ENCODE results near the gene LRP5.
"Not testable (repeated sequence)": the region's sequence is repeated elsewhere in the genome, so short reads cannot be mapped to it uniquely, and the experiment has no call there.

Gene LRP5

GRCh38 chr11:68423481-68423880 is 111.1 kb downstream of the LRP5 start:
- no peak for DNase-seq (ENCODE audit: low read depth)

GRCh38 chr11:68424101-68424632 is 111.8 kb downstream of the LRP5 start:
- no peak for DNase-seq (ENCODE audit: low read depth)

- no peak for DNase-seq (ENCODE audit: low read depth)
Measured at GRCh38 chr11:68424981-68425865, 112.8 kb downstream of the LRP5 start.

GRCh38 chr11:68425866-68426380 is 113.5 kb downstream of the LRP5 start:
- no peak for DNase-seq (ENCODE audit: low read depth)

- no peak for DNase-seq (ENCODE audit: low read depth)
Measured at GRCh38 chr11:68429661-68430060, 117.3 kb downstream of the LRP5 start.

GRCh38 chr11:68430384-68430783 is 118.0 kb downstream of the LRP5 start:
- DNase-seq (ENCODE audit: low read depth) = no peak

- no peak for DNase-seq (ENCODE audit: low read depth)
Measured at GRCh38 chr11:68430801-68431200, 118.4 kb downstream of the LRP5 start.

GRCh38 chr11:68431984-68432645 is 119.7 kb downstream of the LRP5 start:
- DNase-seq (ENCODE audit: low read depth) = no peak

GRCh38 chr11:68432874-68433273 is 120.5 kb downstream of the LRP5 start:
- no peak for DNase-seq (ENCODE audit: low read depth)

- no peak for DNase-seq (ENCODE audit: low read depth)
Measured at GRCh38 chr11:68433541-68433940, 121.2 kb downstream of the LRP5 start.

GRCh38 chr11:68434159-68434558 is 121.8 kb downstream of the LRP5 start:
- not testable (repeated sequence) for DNase-seq (ENCODE audit: low read depth)

GRCh38 chr11:68436162-68436888 is 123.9 kb downstream of the LRP5 start:
- no peak for DNase-seq (ENCODE audit: low read depth)

GRCh38 chr11:68436985-68437926 is 124.9 kb downstream of the LRP5 start:
- no peak for DNase-seq (ENCODE audit: low read depth)

GRCh38 chr11:68437927-68438657 is 125.7 kb downstream of the LRP5 start:
- no peak for DNase-seq (ENCODE audit: low read depth)

- no peak for DNase-seq (ENCODE audit: low read depth)
Measured at GRCh38 chr11:68438658-68439259, 126.4 kb downstream of the LRP5 start.

- no peak for DNase-seq (ENCODE audit: low read depth)
Measured at GRCh38 chr11:68439355-68440065, 127.1 kb downstream of the LRP5 start.

- no peak for DNase-seq (ENCODE audit: low read depth)
Measured at GRCh38 chr11:68440224-68440623, 127.8 kb downstream of the LRP5 start.

- DNase-seq (ENCODE audit: low read depth) = no peak
Measured at GRCh38 chr11:68441466-68442230, 129.3 kb downstream of the LRP5 start.

Measured in T follicular helper cell (primary cell).